Colonic mucosa (tissue), 4 donors: ENCODE measurements around the gene WDHD1. TPM values are rescaled to one million over a fixed set of nuclear protein-coding genes. Genes with fewer than 3 reads are reported as not detected.

ENCODE experiments used
- DNase-seq: peaks from one replicate; pipeline ENCODE4 v3.0.0-alpha.2; 2020
- H3K27ac ChIP-seq: fragments of 200-600 bp; one replicate; pipeline ENCODE4 v1.8.0; 2021
- H3K27me3 ChIP-seq: fragments of 200-600 bp; one replicate; pipeline ENCODE4 v1.8.0; 2021
- H3K36me3 ChIP-seq: fragments of 200-600 bp; one replicate; pipeline ENCODE4 v1.8.0; 2021
- H3K4me1 ChIP-seq: fragments of 200-600 bp; one replicate; pipeline ENCODE4 v1.8.0; 2021; ENCODE audit warnings: mild to moderate bottlenecking
- H3K4me3 ChIP-seq: fragments of 200-600 bp; one replicate; pipeline ENCODE4 v1.8.0; 2021
- H3K9ac ChIP-seq, 2 donors: one replicate each; pipeline ENCODE4 v1.7.0; 2013; ENCODE audit warnings: control low read depth in 2 of 2, low read depth in 2 of 2, low read length in 2 of 2
- H3K9me3 ChIP-seq: fragments of 200-600 bp; one replicate; pipeline ENCODE4 v1.8.0; 2021
- CTCF ChIP-seq: fragments of 200-600 bp; IDR thresholded peaks from one replicate; pipeline ENCODE4 v1.8.0; 2022; ENCODE audit warnings: antibody characterized with exemption, mild to moderate bottlenecking
- intact Hi-C: fragments of 100-400 bp; cut with DNase I; formaldehyde crosslinking; loops from one replicate; pipeline ENCODE4 v1.14.1; 2022
- total RNA-seq, 2 donors: library from RNA; stranded (reverse); fragmentation: NEBNext Ultra II Directional in 1 of 2; extraction: Animal tissue kit (Norgen Biotek cat#: 25700) in 1 of 2; gene quantifications; one replicate each; pipeline ENCODE4 v1.2.1, GENCODE V29; 2021
- donor health status: healthy.
- donor health status: DM: no; HTN: no; CAD: no.
- donor health status: DM: no; HTN: no; CAD: no.

The WDHD1 gene
- total RNA-seq, 2 donors from 2014 or later, result 5.8 to 22.6 TPM

GRCh38 chr14:54947230-54947629 is 79.7 kb downstream of the WDHD1 start:
- Histone ChIP-seq H3K4me3 (no peak overlapping the region), H3K9me3 (no peaks in the 10 kb centered on the region), H3K36me3 (no peaks in the 10 kb centered on the region), H3K9ac (no peak overlapping the region), H3K4me1 (no peaks in the 10 kb centered on the region), H3K27me3 (no peaks in the 10 kb centered on the region), H3K27ac (no peak overlapping the region)
- TF ChIP-seq CTCF, result no peak
- intact Hi-C loops, result no loop called here
- DNase-seq, result no peak

DNA sequence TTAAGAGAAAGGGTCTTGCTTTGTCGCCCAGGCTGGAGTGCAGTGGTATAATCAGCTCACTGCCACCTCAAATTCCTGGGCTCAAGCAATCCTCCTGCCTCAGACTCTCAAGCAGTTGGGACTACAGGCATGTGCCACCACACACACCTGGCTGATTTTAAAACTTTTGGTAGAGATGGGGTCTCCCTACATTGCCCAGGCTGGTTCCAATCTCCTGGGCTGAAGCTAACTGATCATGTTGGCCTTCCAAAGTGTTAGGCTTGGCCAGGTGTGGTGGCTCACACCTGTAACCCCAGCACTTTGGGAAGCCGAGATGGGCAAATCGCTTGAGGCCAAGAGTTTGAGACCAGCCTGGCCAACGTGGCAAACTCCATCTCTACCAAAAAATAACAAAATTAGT is 80.4 kb downstream of the WDHD1 start:
- no peak for TF ChIP-seq CTCF
- H3K27me3 ChIP-seq, result no peaks in the 10 kb centered on the region
- no peak overlapping the region for H3K4me3 ChIP-seq
- intact Hi-C loops, result no loop called here
- H3K9ac ChIP-seq, result no peak overlapping the region
- no peak for DNase-seq
- no peaks in the 10 kb centered on the region for H3K4me1 ChIP-seq
- no peaks in the 10 kb centered on the region for H3K9me3 ChIP-seq
- no peaks in the 10 kb centered on the region for H3K36me3 ChIP-seq
- no peak overlapping the region for H3K27ac ChIP-seq

DNA sequence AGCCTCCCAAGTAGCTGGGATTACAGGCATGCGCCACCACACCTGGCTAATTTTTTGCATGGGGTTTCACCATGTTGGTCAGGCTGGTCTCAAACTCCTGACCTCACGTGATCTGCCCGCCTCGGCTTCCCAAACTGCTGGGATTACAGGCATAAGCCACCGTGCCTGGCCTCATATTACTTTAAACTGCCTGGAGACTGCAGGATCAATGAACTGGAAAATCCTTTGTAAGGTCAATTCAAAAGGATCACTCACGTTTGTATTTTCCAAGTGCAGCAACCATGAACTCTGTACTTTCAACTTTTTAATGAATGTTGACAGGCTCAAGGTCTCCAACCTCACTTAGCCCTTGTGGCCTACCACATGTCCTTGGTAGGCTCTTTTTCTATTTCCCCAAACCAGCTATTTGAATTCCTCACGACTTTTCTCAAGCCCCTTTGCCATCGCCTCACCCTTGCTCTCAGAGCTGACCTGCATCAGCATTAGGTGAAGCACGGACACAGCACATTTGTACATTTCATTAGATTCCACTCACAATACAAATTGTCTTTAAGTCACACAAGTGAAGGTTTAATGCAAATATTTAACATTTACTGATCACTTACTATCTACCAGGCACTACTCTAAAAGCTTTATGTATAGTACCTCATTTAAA is 82.0 kb downstream of the WDHD1 start:
- no peaks in the 10 kb centered on the region for H3K4me1 ChIP-seq
- H3K9ac ChIP-seq, result no peak overlapping the region
- no peak for DNase-seq
- H3K9me3 ChIP-seq, result no peaks in the 10 kb centered on the region
- intact Hi-C loops, result no loop called here
- no peak overlapping the region for H3K27ac ChIP-seq
- H3K4me3 ChIP-seq, result no peak overlapping the region
- no peak for TF ChIP-seq CTCF
- H3K27me3 ChIP-seq, result no peaks in the 10 kb centered on the region
- no peaks in the 10 kb centered on the region for H3K36me3 ChIP-seq

DNA sequence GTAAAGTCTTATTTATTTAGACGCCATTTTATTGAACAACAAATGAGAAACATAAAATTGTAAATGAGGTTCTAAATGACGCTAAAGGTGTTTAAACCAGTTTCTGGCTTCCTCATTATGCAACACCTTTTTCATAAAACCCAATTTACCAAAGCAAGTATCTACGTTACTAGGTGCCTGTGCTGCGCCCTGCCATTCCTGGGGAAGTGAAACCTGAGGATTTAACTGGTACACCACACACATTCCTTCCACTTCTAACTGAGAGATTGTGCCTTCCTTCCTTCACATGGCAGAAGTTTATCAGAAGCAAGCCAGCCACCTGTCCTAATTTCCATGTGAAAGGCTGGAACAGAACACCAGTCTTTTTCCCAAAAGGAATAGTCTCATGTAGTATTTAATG is 84.0 kb downstream of the WDHD1 start:
- Histone ChIP-seq H3K36me3 (no peaks in the 10 kb centered on the region), H3K27me3 (no peaks in the 10 kb centered on the region), H3K27ac (no peak overlapping the region), H3K9me3 (no peaks in the 10 kb centered on the region), H3K4me1 (no peaks in the 10 kb centered on the region), H3K9ac (no peak overlapping the region), H3K4me3 (no peak overlapping the region)
- intact Hi-C loops, result no loop called here
- DNase-seq, result no peak
- no peak for TF ChIP-seq CTCF

DNA sequence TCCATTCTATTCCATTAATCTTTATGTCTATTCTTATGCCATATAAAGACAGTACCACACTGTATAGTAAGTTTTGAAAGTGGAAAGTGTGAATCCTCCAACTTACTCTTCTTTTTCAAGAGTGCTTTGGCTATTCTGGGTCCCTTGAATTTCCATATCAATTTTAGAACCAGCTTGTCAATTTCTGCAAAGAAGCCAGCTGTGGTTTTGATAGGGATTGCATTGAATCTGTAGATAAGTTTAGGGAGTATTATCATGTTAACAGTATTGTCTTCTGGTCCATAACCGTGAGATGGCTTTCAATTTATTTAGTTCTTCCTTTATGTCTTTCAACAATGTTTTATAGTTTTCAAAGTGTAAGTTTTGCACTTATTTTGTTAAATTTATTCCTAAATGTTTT is 90.1 kb downstream of the WDHD1 start:
- Histone ChIP-seq H3K9me3 (no peaks in the 10 kb centered on the region), H3K27me3 (no peaks in the 10 kb centered on the region), H3K27ac (no peak overlapping the region), H3K36me3 (no peaks in the 10 kb centered on the region), H3K4me3 (no peak overlapping the region), H3K4me1 (no peaks in the 10 kb centered on the region), H3K9ac (no peak overlapping the region)
- intact Hi-C loops, result no loop called here
- TF ChIP-seq CTCF, result no peak
- no peak for DNase-seq
